AG04449 (cell line): ENCODE results near the gene ADRA1B.

ENCODE experiments used
- CTCF ChIA-PET: fragments of 350-600 bp; formaldehyde crosslinking; extraction: SDS; loops from one replicate; lab custom pipeline; 2021; ENCODE audit warnings: antibody characterized with exemption; lab: Yijun Ruan, JAX
- POLR2A ChIA-PET: fragments of 400-600, 350-600 bp; formaldehyde crosslinking; extraction: SDS; loops from one replicate; lab custom pipeline; 2020; ENCODE audit warnings: antibody characterized with exemption, inconsistent platforms; lab: Yijun Ruan, JAX
- DNase-seq: peaks from one replicate; pipeline ENCODE4 v3.0.0-alpha.2; 2010; ENCODE audit warnings: low read depth, low spot score
- H3K4me3 ChIP-seq: 2 replicates; pipeline ENCODE4 v1.5.1; 2011; ENCODE audit warnings: low read depth, mild to moderate bottlenecking, control low read depth, low read length
- TF ChIP-seq, protein P1 (sequence below): IDR thresholded peaks from one replicate; pipeline ENCODE4 v1.5.1; 2011; ENCODE audit warnings: mild to moderate bottlenecking, moderate library complexity, low read length, control low read depth, inconsistent platforms; ENCODE audit not compliant: insufficient read depth; ENCODE audit errors: missing control alignments

The ADRA1B gene

DNA sequence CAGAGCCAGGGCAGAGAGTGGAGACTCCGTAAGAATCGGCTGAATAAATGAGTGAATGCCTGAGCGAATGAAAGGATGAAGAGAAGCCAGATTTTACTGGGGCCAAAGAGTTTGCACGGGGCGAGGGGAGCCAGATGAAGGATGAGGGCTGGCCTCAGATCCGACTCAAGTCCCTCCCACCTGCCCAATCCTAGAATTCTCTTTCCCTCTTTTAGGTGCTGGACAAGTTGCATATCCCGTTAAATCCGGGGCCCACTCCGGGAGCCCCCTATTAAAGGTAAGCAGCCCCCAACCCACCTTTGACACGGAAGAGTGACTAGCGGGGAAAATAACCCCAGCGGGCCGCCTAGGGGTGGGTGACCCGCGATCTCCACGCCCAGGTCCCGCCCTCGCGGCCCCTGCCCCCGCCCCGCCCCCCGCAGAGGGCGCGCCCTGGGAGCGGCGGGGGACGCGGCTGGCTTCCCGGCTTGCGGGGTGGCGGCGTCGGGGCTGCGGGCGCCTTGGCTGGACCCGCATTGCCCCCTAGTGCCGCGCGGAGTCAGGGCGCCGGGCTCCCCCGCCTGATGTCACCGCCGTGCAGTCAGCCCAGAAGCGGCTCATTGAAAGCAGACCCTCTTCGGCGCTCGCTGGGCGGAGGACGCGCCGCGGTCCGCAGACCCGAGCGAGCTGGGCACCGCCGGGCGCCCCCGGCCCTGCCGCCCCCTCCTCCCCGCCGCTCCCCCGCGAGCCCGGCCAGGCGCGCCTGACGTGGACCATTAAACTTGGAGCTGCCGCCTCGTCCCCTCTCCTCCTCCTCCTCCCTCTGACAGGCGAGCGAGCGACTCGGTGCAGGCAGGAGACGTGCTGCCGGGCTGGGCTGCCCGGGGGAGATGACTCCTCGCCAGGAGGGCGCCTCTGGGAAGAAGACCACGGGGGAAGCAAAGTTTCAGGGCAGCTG lies at the start of gene ADRA1B:
Gene ADRA1B (plus strand): TSS at position 579 of the 937 bp plus-strand sequence. CDS start 424 bp downstream, outside the sequence.
- ChIA-PET POLR2A (no interaction called here), CTCF (interaction anchor here (0.7 to 11.4 kb wide), 21 partner anchors 9 to 630 kb away, joined by 3 to 116 read pairs (median 4); no protein-coding TSS in a partner anchor)
- peak within 1 kb of the TSS; percentile 54 for H3K4me3 ChIP-seq
- TF ChIP-seq, protein P1, sequence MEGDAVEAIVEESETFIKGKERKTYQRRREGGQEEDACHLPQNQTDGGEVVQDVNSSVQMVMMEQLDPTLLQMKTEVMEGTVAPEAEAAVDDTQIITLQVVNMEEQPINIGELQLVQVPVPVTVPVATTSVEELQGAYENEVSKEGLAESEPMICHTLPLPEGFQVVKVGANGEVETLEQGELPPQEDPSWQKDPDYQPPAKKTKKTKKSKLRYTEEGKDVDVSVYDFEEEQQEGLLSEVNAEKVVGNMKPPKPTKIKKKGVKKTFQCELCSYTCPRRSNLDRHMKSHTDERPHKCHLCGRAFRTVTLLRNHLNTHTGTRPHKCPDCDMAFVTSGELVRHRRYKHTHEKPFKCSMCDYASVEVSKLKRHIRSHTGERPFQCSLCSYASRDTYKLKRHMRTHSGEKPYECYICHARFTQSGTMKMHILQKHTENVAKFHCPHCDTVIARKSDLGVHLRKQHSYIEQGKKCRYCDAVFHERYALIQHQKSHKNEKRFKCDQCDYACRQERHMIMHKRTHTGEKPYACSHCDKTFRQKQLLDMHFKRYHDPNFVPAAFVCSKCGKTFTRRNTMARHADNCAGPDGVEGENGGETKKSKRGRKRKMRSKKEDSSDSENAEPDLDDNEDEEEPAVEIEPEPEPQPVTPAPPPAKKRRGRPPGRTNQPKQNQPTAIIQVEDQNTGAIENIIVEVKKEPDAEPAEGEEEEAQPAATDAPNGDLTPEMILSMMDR = peak; percentile 89
- DNase-seq = no peak

DNA sequence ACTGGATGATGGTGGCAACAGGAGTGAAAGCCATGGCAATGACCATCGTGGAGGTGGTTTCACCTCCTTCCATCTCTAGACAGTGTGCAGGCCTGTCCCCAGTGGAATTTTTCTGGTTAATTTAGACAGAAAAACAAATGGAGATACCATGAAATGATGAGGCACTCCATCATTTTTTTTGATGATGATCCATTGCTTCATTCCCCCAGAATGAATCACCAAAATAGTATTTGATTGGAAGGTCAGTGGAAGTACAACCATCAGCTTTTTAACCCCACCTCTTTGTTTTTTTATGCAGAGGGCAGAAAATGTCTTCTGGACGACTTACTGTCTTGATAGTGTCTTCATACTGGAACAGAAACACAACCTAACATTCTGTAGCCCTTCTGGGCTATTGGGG lies 42.6 kb upstream of the ADRA1B start:
- TF ChIP-seq, protein P1 = no peak
- CTCF ChIA-PET = no interaction called here
- no peak overlapping the region for H3K4me3 ChIP-seq

DNA sequence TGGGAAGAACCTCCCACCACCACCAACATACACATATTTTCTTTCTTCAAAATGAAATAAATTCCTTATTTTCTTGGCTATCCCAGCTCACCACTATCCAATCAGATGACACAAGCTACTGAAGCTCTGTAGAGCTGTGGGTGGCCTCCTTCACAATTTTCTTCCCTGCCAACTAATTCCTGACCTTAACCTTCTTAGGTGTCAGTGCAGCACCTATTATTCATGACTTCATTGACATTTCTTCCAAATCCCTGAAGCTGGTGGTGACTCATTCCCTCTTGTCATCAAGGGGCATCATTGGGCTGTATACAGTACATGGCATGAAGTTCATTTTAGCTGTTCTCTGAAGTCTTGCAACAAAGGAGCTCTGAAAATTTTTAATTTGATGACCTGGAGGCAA lies 42.0 kb upstream of the ADRA1B start:
- ChIA-PET CTCF (interaction anchor here (1.1 to 1.2 kb wide), 2 partner anchors 10 to 38 kb away, joined by 3 read pairs; no protein-coding TSS in a partner anchor), POLR2A (no interaction called here)
- no peak overlapping the region for H3K4me3 ChIP-seq
- TF ChIP-seq, protein P1 = no peak
- no peak for DNase-seq

More for the DNA sequence above, 42.6 kb upstream of the ADRA1B start:
- no peak for DNase-seq
- POLR2A ChIA-PET = no interaction called here

DNA sequence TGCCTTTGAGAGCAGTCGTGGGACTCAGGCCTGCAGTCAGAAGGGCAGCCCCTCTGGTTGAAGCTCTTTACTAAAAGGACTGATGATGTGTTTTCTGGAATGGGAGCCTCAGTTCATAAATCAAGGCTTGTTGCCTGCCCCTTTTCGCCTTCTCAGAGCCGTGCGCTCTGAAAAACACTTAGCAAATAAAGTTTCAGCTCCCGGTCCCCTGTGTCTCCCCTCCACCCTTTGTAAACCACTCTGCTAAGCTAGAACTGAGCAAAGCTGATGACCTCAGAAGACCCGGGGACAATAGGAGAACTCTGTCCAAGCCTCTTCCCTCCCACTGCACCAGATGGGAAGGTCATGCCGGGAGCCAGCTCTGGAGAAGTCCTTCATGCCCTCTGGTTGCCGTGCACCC lies 39.3 kb upstream of the ADRA1B start:
- ChIA-PET CTCF (interaction anchor here (1.8 kb wide), 1 partner anchor 12 kb away, joined by 5 read pairs; no protein-coding TSS in a partner anchor), POLR2A (no interaction called here)
- no peak for DNase-seq
- H3K4me3 ChIP-seq = no peak overlapping the region
- TF ChIP-seq, protein P1 = no peak

DNA sequence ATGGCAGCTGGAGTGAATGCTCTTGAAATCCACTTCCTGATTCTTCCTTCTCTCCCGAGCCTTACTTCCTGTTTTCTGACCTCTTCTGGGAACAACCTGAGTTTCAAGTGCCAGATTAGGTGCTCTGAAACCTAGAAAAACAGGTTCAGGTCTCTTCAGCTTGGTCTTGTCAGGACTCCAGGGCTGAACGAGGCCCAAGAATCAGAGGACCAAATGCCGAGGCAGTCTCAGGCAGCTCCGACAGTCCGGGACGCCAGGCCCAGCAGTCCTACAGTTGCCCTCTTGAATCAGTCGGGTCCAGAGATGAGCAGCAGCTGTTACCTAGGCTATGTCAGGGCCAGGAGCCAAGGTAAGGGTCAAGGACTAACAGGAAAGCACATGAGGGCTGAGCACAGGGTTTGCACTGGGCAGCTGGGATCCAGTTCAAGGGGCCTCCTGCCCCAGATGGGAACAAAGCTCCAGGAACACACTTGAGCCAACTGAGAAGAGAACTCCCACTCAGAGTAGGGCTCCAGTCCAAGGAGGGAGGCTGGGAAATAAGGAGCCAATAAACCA lies 38.3 kb upstream of the ADRA1B start:
- CTCF ChIA-PET = interaction anchor here (0.6 to 1.8 kb wide), 2 partner anchors 12 to 73 kb away, joined by 3 to 5 read pairs; no protein-coding TSS in a partner anchor
- POLR2A ChIA-PET = no interaction called here
- no peak overlapping the region for H3K4me3 ChIP-seq

More for the DNA sequence above, 38.3 kb upstream of the ADRA1B start:
- no peak for DNase-seq
- TF ChIP-seq, protein P1 = no peak
